Ovary (tissue), 10 donors: ENCODE measurements around the gene AKAP4. TPM values are rescaled to one million over a fixed set of nuclear protein-coding genes. Genes with fewer than 3 reads are reported as not detected.

Experiments used
- DNase-seq, 5 donors: peaks; one replicate each; pipeline ENCODE4 v3.0.0-alpha.2; 2019 to 2020
- H3K27ac ChIP-seq, 2 donors: fragments of 200-600 bp; one replicate each; pipeline versions ENCODE4 v1.5.1 to v1.8.0; 2019 to 2022
- H3K27me3 ChIP-seq: fragments of 200-600 bp; one replicate; pipeline ENCODE4 v1.8.0; 2022
- H3K36me3 ChIP-seq: fragments of 200-600 bp; sonication (generic); one replicate; pipeline ENCODE4 v1.5.1; 2019
- H3K4me1 ChIP-seq: one replicate; pipeline ENCODE4 v1.8.1; 2013; ENCODE audit warnings: mild to moderate bottlenecking, moderate library complexity; ENCODE audit not compliant: insufficient read depth
- H3K4me3 ChIP-seq: fragments of 200-600 bp; sonication (generic); one replicate; pipeline ENCODE4 v1.5.1; 2017
- H3K9me3 ChIP-seq, 2 donors: fragments of 200-600 bp in 1 of 2; sonication (generic) in 1 of 2; one replicate each; pipeline versions ENCODE4 v1.5.1 to v1.8.1; 2013 to 2019; ENCODE audit warnings: mild to moderate bottlenecking in 1 of 2, moderate library complexity in 1 of 2
- CTCF ChIP-seq, 3 donors: fragments of 450-650 bp in 2 of 3; fragments of 200-600 bp in 1 of 3; IDR thresholded peaks; one replicate each; pipeline versions ENCODE4 v1.5.1 to v1.8.0; 2016 to 2022; ENCODE audit warnings: antibody characterized with exemption in 3 of 3, mild to moderate bottlenecking in 1 of 3
- EP300 ChIP-seq: sonication (generic); formaldehyde crosslinking; IDR thresholded peaks from one replicate; pipeline ENCODE4 v1.6.1; 2017; ENCODE audit warnings: antibody characterized with exemption
- POLR2A ChIP-seq: fragments of 450-650 bp; IDR thresholded peaks from one replicate; pipeline ENCODE4 v1.6.1; 2017; ENCODE audit warnings: antibody characterized with exemption, mild to moderate bottlenecking, moderate library complexity
- WGBS, 3 donors: extraction: QIAGEN DNeasy Blood & Tissue Kit in 1 of 3; methylation state at CpG; one replicate each; pipeline versions ENCODE4 v1.1.5 to v1.1.7; 2013 to 2017; 5-methylcytosine and 5-hydroxymethylcytosine counted together
- intact Hi-C, 4 donors: fragments of 100-400 bp; cut with DNase I; formaldehyde crosslinking; loops; one replicate each; pipeline versions ENCODE4 v1.11.0 to v1.15.1; 2022 to 2023
- long read RNA-seq, 3 donors: library from polyadenylated mRNA in 2 of 3; unstranded in 2 of 3; transcript quantifications; one replicate each; pipeline ENCODE4 v2.0.0 and lab custom pipeline, GENCODE V29; 2021 to 2026
- polyA plus RNA-seq, 2 donors: library from polyadenylated mRNA; stranded (reverse); fragments of 200-250 nt in 1 of 2; fragments of 350-450 nt in 1 of 2; fragmentation: Illumina TruSeq in 1 of 2; extraction: RNeasy Lipid Tissue Mini Kit (QIAGEN cat#74804) in 1 of 2; gene quantifications; one replicate each; pipeline ENCODE4 v1.2.3, GENCODE V29; 2013 to 2014
- total RNA-seq, 7 donors: library from RNA; depleted of rRNA in 2 of 7; stranded (reverse); fragments of >200 nt in 2 of 7; fragmentation: NEBNext Ultra II Directional in 3 of 7; extraction: Animal tissue kit (Norgen Biotek cat#: 25700) in 3 of 7; gene quantifications; one replicate each; pipeline versions ENCODE4 v1.1.0 to v1.2.4, GENCODE V29; 2016 to 2023
- donor health status: DM: no; HTN: no; CAD: no; lungs with moderate emphysema.
- donor health status: DM: no; HTN: no; CAD: no.
- donor health status: Bipolar disorder and iron deficiency.
- donor health status: DM: yes; HTN: yes; CAD: no.
- donor health status: DM: no; HTN: no; CAD: no.
- donor health status: DM: yes; HTN: yes; CAD: no.

AKAP4 gene
- total RNA-seq, result not detected
- not detected for polyA plus RNA-seq
- long read RNA-seq, donor 1, result 0 reads
- long read RNA-seq, donor 2, result 0 reads
- long read RNA-seq, donor 3, result 0 reads

- no peak for TF ChIP-seq CTCF (IDR thresholded peaks at IDR 0.05)
- no peak for TF ChIP-seq EP300
- no peak for TF ChIP-seq POLR2A
- Histone ChIP-seq H3K4me3 (no peak within 1 kb of the TSS), H3K27me3 (no peaks in the 10 kb centered on the region), H3K36me3 (no peaks in the 10 kb centered on the region), H3K9me3 (no peaks in the 10 kb centered on the region), H3K4me1 (no peaks in the 10 kb centered on the region), H3K27ac (no peak within 1 kb of the TSS)
- 76 to 80% (median 79%) methylated on average over 1 of the region's 1 CpG for WGBS, 3 donors
- DNase-seq, result no peak
- intact Hi-C loops, result loop anchor here in 1 of 4 donors (5.0 kb wide), 1 partner anchor 284 kb away; no protein-coding TSS in a partner anchor
Observed at GRCh38 chrX:50200907-50201306, at the start of gene AKAP4. Gene AKAP4 (minus strand): TSS chrX:50201007. CDS start chrX:50200889, 118 bp downstream.

GRCh38 chrX:50211510-50211909 is 10.7 kb upstream of the AKAP4 start:
- Histone ChIP-seq H3K36me3 (no peaks in the 10 kb centered on the region), H3K27ac (no peak overlapping the region), H3K9me3 (no peaks in the 10 kb centered on the region), H3K4me1 (no peaks in the 10 kb centered on the region), H3K27me3 (no peaks in the 10 kb centered on the region), H3K4me3 (no peak overlapping the region)
- intact Hi-C loops, result no loop called here
- no peak for DNase-seq
- TF ChIP-seq EP300, result no peak
- no peak for TF ChIP-seq CTCF (IDR thresholded peaks at IDR 0.05)
- no peak for TF ChIP-seq POLR2A
- 37 to 49% (median 38%) methylated on average over 8 of the region's 8 CpGs for WGBS, 3 donors

GRCh38 chrX:50206753-50207152 is 5.9 kb upstream of the AKAP4 start:
- H3K27ac ChIP-seq, result no peak overlapping the region
- 66 to 77% (median 76%) methylated on average over 11 of the region's 11 CpGs for WGBS, 3 donors

DNA sequence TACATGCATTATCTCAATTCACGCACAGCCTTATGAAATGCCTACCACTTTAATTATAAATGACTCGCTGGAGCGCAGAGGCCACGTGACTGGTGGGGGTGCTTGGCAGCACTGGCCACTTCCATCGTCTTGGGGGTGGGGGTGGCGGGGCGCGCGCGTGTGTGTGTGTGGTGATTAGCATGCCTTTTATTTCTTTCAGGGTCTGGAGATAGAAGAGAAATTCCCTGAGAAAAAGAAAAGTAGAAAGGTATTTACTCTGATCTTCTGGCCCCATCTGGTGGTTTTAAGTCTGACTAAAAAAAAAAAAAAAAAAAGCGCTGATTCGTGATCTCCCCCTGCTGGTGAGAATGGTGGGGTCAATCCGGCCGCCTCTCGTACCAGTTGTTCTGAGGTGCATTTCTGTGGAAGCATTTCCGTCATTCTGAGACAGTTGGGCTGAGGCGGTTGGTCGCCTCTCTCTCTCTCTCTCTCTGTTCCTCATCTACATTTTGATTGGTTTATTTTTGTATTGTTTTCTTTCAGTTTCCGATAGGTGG is 3.6 kb upstream of the AKAP4 start, which contains the start of gene CCNB3:
CCNB3 (plus strand) TSS at position 402 of the 536 bp plus-strand sequence. CDS start 80,399 bp downstream, outside the sequence.
- WGBS, 3 donors, result 8 to 11% (median 9%) methylated on average over 19 of the region's 19 CpGs
- intact Hi-C loops, result loop anchor here in 1 of 4 donors (5.0 kb wide), 1 partner anchor 287 kb away; no protein-coding TSS in a partner anchor
- no peaks in the 10 kb centered on the region for H3K27me3 ChIP-seq
- H3K4me1 ChIP-seq, result no peaks in the 10 kb centered on the region
- peak within 1 kb of the TSS; percentile 20 for H3K4me3 ChIP-seq
- no peaks in the 10 kb centered on the region for H3K36me3 ChIP-seq
- H3K27ac ChIP-seq, result no peak within 1 kb of the TSS
- H3K9me3 ChIP-seq, result no peaks in the 10 kb centered on the region
- peak; percentile 48 to 53 (median 50) for TF ChIP-seq CTCF (IDR thresholded peaks at IDR 0.05)
- no peak for TF ChIP-seq EP300
- TF ChIP-seq POLR2A, result no peak
- peak; percentile 57 to 76 (median 66) for DNase-seq

More at GRCh38 chrX:50206753-50207152, 5.9 kb upstream of the AKAP4 start:
- H3K4me3 ChIP-seq, result no peak overlapping the region
- H3K9me3 ChIP-seq, result no peaks in the 10 kb centered on the region
- DNase-seq, result no peak
- H3K36me3 ChIP-seq, result no peaks in the 10 kb centered on the region
- intact Hi-C loops, result no loop called here
- TF ChIP-seq EP300, result no peak
- no peaks in the 10 kb centered on the region for H3K4me1 ChIP-seq
- H3K27me3 ChIP-seq, result no peaks in the 10 kb centered on the region

DNA sequence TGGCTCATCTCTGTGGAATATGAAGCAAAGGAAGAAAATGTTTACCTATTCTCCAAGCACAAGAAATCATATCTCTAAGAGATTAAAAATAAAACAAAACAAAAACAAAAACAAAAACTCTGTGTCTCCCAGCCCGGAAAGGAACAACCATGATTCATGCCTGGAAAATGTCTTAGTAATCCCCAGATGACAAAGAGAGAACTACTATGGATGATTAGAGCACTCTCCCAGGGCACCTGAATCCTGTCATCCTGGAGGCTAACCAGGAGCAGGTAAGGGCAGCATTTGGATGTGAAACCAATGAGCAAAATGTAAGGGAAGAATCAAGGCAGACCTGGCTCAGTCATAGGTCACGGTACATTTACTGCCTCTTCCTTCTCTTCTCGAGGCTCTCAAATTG is 1.7 kb upstream of the AKAP4 start:
- TF ChIP-seq CTCF (IDR thresholded peaks at IDR 0.05), result no peak
- TF ChIP-seq POLR2A, result no peak
- no peak for TF ChIP-seq EP300
- Histone ChIP-seq H3K27ac (no peak overlapping the region), H3K4me1 (no peaks in the 10 kb centered on the region), H3K36me3 (no peaks in the 10 kb centered on the region), H3K27me3 (no peaks in the 10 kb centered on the region), H3K9me3 (no peaks in the 10 kb centered on the region), H3K4me3 (no peak overlapping the region)
- 52 to 62% (median 58%) methylated on average over 3 of the region's 3 CpGs for WGBS, 3 donors
- intact Hi-C loops, result loop anchor here in 1 of 4 donors (5.0 kb wide), 1 partner anchor 285 kb away; no protein-coding TSS in a partner anchor
- DNase-seq, result no peak
